Left lung (tissue), 10 donors: ENCODE results near the gene PDE3A. TPM values are rescaled to one million over a fixed set of nuclear protein-coding genes. Genes with fewer than 3 reads are reported as not detected.

Experiments used
- ATAC-seq: fragments of 200-7000 bp; cut with Tn5 transposase; one replicate; pipeline ENCODE4 v1.9.1; 2020; ENCODE audit warnings: moderate library complexity
- DNase-seq, 4 donors: peaks; one replicate each; pipeline ENCODE4 v3.0.0-alpha.2; 2013 to 2020
- H3K27ac ChIP-seq, 2 donors: fragments of 200-600 bp; sonication (generic) in 1 of 2; one replicate each; pipeline versions ENCODE4 v1.5.0 to v1.8.0; 2020 to 2021
- H3K27me3 ChIP-seq, 2 donors: fragments of 200-600 bp; sonication (generic) in 1 of 2; one replicate each; pipeline versions ENCODE4 v1.5.0 to v1.8.0; 2020 to 2021
- H3K36me3 ChIP-seq, 2 donors: fragments of 200-600 bp; sonication (generic) in 1 of 2; one replicate each; pipeline versions ENCODE4 v1.5.0 to v1.8.0; 2020 to 2021
- H3K4me1 ChIP-seq, 2 donors: fragments of 200-600 bp; one replicate each; pipeline ENCODE4 v1.8.0; 2021
- H3K4me3 ChIP-seq, 2 donors: fragments of 200-600 bp; sonication (generic) in 1 of 2; one replicate each; pipeline versions ENCODE4 v1.5.0 to v1.8.0; 2020 to 2021; ENCODE audit warnings: mild to moderate bottlenecking in 1 of 2
- H3K9me3 ChIP-seq, 2 donors: fragments of 200-600 bp; sonication (generic) in 1 of 2; one replicate each; pipeline versions ENCODE4 v1.5.0 to v1.8.0; 2020 to 2021
- CTCF ChIP-seq, 2 donors: fragments of 200-600 bp; sonication (generic) in 1 of 2; IDR thresholded peaks; one replicate each; pipeline versions ENCODE4 v1.5.0 to v1.8.0; 2021; ENCODE audit warnings: antibody characterized with exemption in 2 of 2
- intact Hi-C, 2 donors: fragments of 100-400 bp; cut with DNase I; formaldehyde crosslinking; loops; one replicate each; pipeline versions ENCODE4 v1.11.2 to v1.14.2; 2022
- polyA plus RNA-seq, 6 donors: library from polyadenylated mRNA; unstranded; fragments of 120-200 nt; gene quantifications; one replicate each; pipeline ENCODE4 v1.2.1, GENCODE V29; 2013; ENCODE audit not compliant: insufficient read length in 6 of 6
- total RNA-seq, 2 donors: library from RNA; stranded (reverse); fragmentation: NEBNext Ultra II Directional; extraction: Animal tissue kit (Norgen Biotek cat#: 25700); gene quantifications; one replicate each; pipeline ENCODE4 v1.2.1, GENCODE V29; 2021
- donor health status: DM: no; HTN: yes; CAD: no.
- donor health status: DM: no; HTN: no; CAD: no.

Gene PDE3A
- total and polyA plus RNA-seq, 8 donors: 5.1 to 9.3 (median 7.8) TPM

DNA sequence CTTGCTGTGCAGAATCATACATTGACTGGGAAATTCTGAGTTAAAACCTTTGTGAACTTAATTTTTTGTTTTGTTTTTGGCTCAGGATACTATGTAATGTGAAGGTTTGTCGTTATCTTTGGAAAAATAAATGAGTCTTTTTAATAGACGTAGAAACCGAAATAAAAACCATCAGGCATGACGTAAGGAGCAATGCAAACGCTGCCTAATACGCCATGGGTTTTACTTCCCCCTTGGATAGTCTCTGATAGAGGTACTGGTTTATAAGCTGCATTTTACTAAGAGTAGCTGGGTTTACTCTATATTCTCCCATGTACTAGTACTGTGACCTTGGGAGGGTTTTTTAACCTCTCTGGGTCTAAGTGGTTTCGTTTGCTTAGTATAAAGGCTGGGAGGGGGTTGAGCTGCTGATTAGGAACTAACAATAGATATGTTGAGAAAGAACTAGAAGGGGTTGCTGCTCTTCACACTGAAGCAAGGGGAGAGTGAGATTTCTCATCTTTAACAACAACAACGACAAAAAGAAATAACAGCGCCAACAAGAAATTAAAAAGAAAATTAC, 260.0 kb downstream of the PDE3A start:
- no peaks in the 10 kb centered on the region for H3K4me1 ChIP-seq
- H3K27me3 ChIP-seq: no peaks in the 10 kb centered on the region
- H3K4me3 ChIP-seq: no peak overlapping the region
- H3K9me3 ChIP-seq: no peaks in the 10 kb centered on the region
- H3K27ac ChIP-seq: peak overlapping the region in 1 of 2 donors; percentile 29
- TF ChIP-seq CTCF (IDR thresholded peaks at IDR 0.05): no peak
- intact Hi-C loops: no loop called here
- no peak for ATAC-seq
- no peak for DNase-seq
- H3K36me3 ChIP-seq: no peaks in the 10 kb centered on the region

DNA sequence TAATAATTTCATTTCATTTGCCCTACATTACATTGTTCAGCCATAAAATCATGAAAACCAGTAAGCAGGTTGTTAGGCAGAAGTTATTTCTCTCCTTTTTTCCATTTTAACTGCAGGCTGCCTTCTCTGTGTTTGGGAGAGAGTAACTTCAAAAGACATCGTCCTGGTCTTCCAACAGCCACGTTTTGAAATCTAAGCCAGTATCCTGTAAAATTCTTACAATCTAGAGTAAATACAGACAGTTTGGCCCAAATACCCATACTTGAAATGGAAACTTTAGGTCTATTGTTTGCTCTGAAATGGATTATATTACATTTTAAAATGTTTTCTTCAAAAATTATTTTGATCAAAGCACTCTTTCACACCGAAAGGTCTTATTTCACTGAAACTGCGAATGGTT, 260.7 kb downstream of the PDE3A start:
- intact Hi-C loops: no loop called here
- H3K27ac ChIP-seq: peak overlapping the region in 1 of 2 donors; percentile 29
- no peak overlapping the region for H3K4me3 ChIP-seq
- no peaks in the 10 kb centered on the region for H3K36me3 ChIP-seq
- ATAC-seq (no peak), DNase-seq (no peak)
- no peaks in the 10 kb centered on the region for H3K4me1 ChIP-seq
- H3K9me3 ChIP-seq: no peaks in the 10 kb centered on the region
- no peaks in the 10 kb centered on the region for H3K27me3 ChIP-seq
- no peak for TF ChIP-seq CTCF (IDR thresholded peaks at IDR 0.05)

GRCh38 chr12:20629414-20630156, 261.2 kb downstream of the PDE3A start:
- Histone ChIP-seq H3K36me3 (no peaks in the 10 kb centered on the region), H3K4me1 (no peaks in the 10 kb centered on the region), H3K27me3 (no peaks in the 10 kb centered on the region), H3K9me3 (no peaks in the 10 kb centered on the region), H3K4me3 (no peak overlapping the region), H3K27ac (no peak overlapping the region)
- DNase-seq (no peak), ATAC-seq (peak; percentile 38)
- intact Hi-C loops: no loop called here
- no peak for TF ChIP-seq CTCF (IDR thresholded peaks at IDR 0.05)

- no peaks in the 10 kb centered on the region for H3K36me3 ChIP-seq
- no peak for DNase-seq
- no peaks in the 10 kb centered on the region for H3K4me1 ChIP-seq
- no peaks in the 10 kb centered on the region for H3K9me3 ChIP-seq
- no peak for ATAC-seq
- no peak overlapping the region for H3K4me3 ChIP-seq
- intact Hi-C loops: no loop called here
- no peak overlapping the region for H3K27ac ChIP-seq
- TF ChIP-seq CTCF (IDR thresholded peaks at IDR 0.05): no peak
- H3K27me3 ChIP-seq: no peaks in the 10 kb centered on the region
These were observed 263.4 kb downstream of the PDE3A start for GRCh38 chr12:20631711-20632110.

- no peaks in the 10 kb centered on the region for H3K4me1 ChIP-seq
- no peaks in the 10 kb centered on the region for H3K36me3 ChIP-seq
- no peaks in the 10 kb centered on the region for H3K27me3 ChIP-seq
- ATAC-seq (no peak), DNase-seq (no peak)
- no peak overlapping the region for H3K4me3 ChIP-seq
- intact Hi-C loops: loop anchor here in 1 of 2 donors (10.0 kb wide), 1 partner anchor 154 kb away; no protein-coding TSS in a partner anchor
- no peak for TF ChIP-seq CTCF (IDR thresholded peaks at IDR 0.05)
- no peak overlapping the region for H3K27ac ChIP-seq
- H3K9me3 ChIP-seq: no peaks in the 10 kb centered on the region
These were observed 272.8 kb downstream of the PDE3A start for GRCh38 chr12:20641106-20641505.
